Suprapubic skin (tissue), 4 donors: Measurements from ENCODE around the gene EXTL1. TPM values are rescaled to one million over a fixed set of nuclear protein-coding genes. Genes with fewer than 3 reads are reported as not detected.
"Not testable (repeated sequence)": the region's sequence is repeated elsewhere in the genome, so short reads cannot be mapped to it uniquely, and the experiment has no call there.

Experiments used
- DNase-seq, 2 donors: peaks; one replicate each; pipeline ENCODE4 v3.0.0-alpha.2; 2019; ENCODE audit warnings: low spot score in 2 of 2
- H3K27ac ChIP-seq: fragments of 200-600 bp; sonication (generic); one replicate; pipeline ENCODE4 v1.5.1; 2019
- H3K27me3 ChIP-seq: fragments of 200-600 bp; sonication (generic); one replicate; pipeline ENCODE4 v1.5.1; 2019
- H3K36me3 ChIP-seq: fragments of 200-600 bp; sonication (generic); one replicate; pipeline ENCODE4 v1.5.1; 2019
- H3K4me1 ChIP-seq: fragments of 200-600 bp; sonication (generic); one replicate; pipeline ENCODE4 v1.5.1; 2019
- H3K4me3 ChIP-seq: fragments of 200-600 bp; sonication (generic); one replicate; pipeline ENCODE4 v1.5.1; 2019; ENCODE audit warnings: mild to moderate bottlenecking
- H3K9me3 ChIP-seq: fragments of 200-600 bp; sonication (generic); one replicate; pipeline ENCODE4 v1.5.1; 2019
- CTCF ChIP-seq, 2 donors: fragments of 200-600 bp in 1 of 2; fragments of 450-650 bp in 1 of 2; sonication (generic) in 1 of 2; IDR thresholded peaks; one replicate each; pipeline ENCODE4 v1.5.1; 2016 to 2019; ENCODE audit warnings: antibody characterized with exemption in 2 of 2, mild to moderate bottlenecking in 1 of 2, moderate library complexity in 1 of 2
- EP300 ChIP-seq: sonication (generic); formaldehyde crosslinking; IDR thresholded peaks from one replicate; pipeline ENCODE4 v1.6.1; 2017; ENCODE audit warnings: antibody characterized with exemption
- POLR2A ChIP-seq, 2 donors: fragments of 450-650 bp; IDR thresholded peaks; one replicate each; pipeline ENCODE4 v1.6.1; 2017; ENCODE audit warnings: antibody characterized with exemption in 2 of 2, mild to moderate bottlenecking in 2 of 2, moderate library complexity in 2 of 2
- POLR2AphosphoS5 ChIP-seq, 3 donors: sonication (generic); formaldehyde crosslinking; IDR thresholded peaks; one replicate each; pipeline ENCODE4 v1.6.1; 2017; ENCODE audit warnings: antibody characterized with exemption in 3 of 3
- whole genome bisulfite sequencing: methylation state at CpG from one replicate; pipeline ENCODE4 v1.1.5; 2018; 5-methylcytosine and 5-hydroxymethylcytosine counted together
- total RNA-seq, 4 donors: library from RNA; depleted of rRNA; stranded (reverse); fragments of >200 nt; gene quantifications; one replicate each; pipeline ENCODE4 v1.1.0, GENCODE V29; 2016

Gene EXTL1
- total RNA-seq, 4 donors from 2014 or later, result 1.6 to 9.5 (median 4.2) TPM

- H3K4me3 ChIP-seq, result no peak overlapping the region
- no peak overlapping the region for H3K27ac ChIP-seq
- H3K36me3 ChIP-seq, result peaks cover 77% of the 10 kb centered on the region
- TF ChIP-seq POLR2AphosphoS5 (IDR thresholded peaks at IDR 0.05), result no peak
- TF ChIP-seq EP300, result no peak
- no peak for TF ChIP-seq POLR2A (IDR thresholded peaks at IDR 0.05)
- no peak for TF ChIP-seq CTCF (IDR thresholded peaks at IDR 0.05)
- no peaks in the 10 kb centered on the region for H3K4me1 ChIP-seq
- DNase-seq, result no peak
- 81% methylated on average over 7 of the region's 7 CpGs for WGBS
- no peaks in the 10 kb centered on the region for H3K27me3 ChIP-seq
- H3K9me3 ChIP-seq, result no peaks in the 10 kb centered on the region
Measured at GRCh38 chr1:25979210-25979609, 42.4 kb upstream of the EXTL1 start.

DNA sequence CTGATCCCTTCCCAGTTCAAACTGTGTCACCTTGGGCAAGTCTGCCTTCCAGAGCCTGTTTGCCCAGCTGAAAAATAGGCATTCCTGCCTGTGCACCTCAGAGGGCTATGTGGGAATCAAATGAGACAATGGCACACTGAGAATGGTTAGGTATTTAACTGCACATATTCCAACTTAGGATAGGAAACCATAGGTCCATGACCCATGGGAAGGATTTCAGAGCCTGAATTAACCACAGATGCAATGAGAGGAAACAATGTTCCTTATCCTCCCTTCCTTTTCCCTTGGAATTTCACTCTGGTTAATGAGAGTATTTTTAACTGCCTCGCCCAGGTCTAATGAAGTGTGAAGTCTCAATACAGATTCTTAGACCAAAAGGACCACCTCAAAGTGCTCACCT, 36.4 kb upstream of the EXTL1 start:
- H3K27me3 ChIP-seq, result no peaks in the 10 kb centered on the region
- H3K4me1 ChIP-seq, result no peaks in the 10 kb centered on the region
- no peaks in the 10 kb centered on the region for H3K9me3 ChIP-seq
- whole genome bisulfite sequencing, result 89% methylated on average over 1 of the region's 1 CpG
- TF ChIP-seq POLR2AphosphoS5 (IDR thresholded peaks at IDR 0.05) (no peak), EP300 (no peak), POLR2A (IDR thresholded peaks at IDR 0.05) (no peak), CTCF (IDR thresholded peaks at IDR 0.05) (no peak)
- no peak overlapping the region for H3K4me3 ChIP-seq
- peaks cover 59% of the 10 kb centered on the region for H3K36me3 ChIP-seq
- no peak overlapping the region for H3K27ac ChIP-seq
- DNase-seq, result no peak

DNA sequence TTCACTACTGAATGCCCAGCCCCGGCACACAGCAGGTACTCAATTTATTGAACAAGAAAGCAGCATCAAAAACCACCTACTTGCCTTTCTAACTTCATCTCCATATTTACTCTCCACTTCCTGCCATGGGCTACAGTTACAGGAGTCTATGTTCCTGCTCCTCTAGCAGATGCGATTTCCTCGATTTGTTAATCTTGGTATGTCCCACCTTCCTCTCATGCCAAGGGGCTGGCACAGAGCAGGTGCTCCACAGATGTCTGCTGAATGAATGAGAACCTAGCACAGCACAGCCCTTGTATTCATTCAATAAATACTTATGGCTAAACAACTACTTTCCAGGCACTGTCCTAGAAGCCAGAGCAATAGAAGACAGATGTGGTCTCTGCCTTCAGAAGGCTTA, 35.9 kb upstream of the EXTL1 start:
- no peak for TF ChIP-seq POLR2AphosphoS5 (IDR thresholded peaks at IDR 0.05)
- TF ChIP-seq CTCF (IDR thresholded peaks at IDR 0.05), result no peak
- no peak for TF ChIP-seq POLR2A (IDR thresholded peaks at IDR 0.05)
- no peak for TF ChIP-seq EP300
- Histone ChIP-seq H3K4me1 (no peaks in the 10 kb centered on the region), H3K36me3 (peaks cover 59% of the 10 kb centered on the region), H3K9me3 (no peaks in the 10 kb centered on the region), H3K27me3 (no peaks in the 10 kb centered on the region), H3K27ac (no peak overlapping the region), H3K4me3 (no peak overlapping the region)
- DNase-seq, result no peak
- WGBS, result 98% methylated on average over 3 of the region's 3 CpGs

DNA sequence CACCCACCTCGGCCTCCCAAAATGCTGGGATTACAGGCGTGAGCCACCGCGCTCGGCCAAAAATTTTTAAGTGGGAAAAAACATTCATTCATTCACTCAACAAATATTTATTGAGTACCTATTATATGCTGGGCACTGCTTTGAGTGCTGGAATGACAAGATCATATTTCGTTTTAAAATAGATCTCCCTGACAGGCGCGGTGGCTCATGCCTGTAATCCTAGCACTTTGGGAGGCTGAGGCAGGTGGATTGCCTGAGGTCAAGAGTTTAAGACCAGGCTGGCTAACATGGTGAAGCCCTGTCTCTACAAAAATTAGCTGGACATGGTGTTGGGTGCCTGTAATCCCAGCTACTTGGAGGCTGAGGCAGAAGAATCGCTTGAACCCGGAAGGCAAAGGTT, 34.8 kb upstream of the EXTL1 start:
- not testable (repeated sequence) for H3K9me3 ChIP-seq, H3K27ac ChIP-seq, H3K27me3 ChIP-seq, DNase-seq, H3K4me1 ChIP-seq, H3K4me3 ChIP-seq
- WGBS, result 97% methylated on average over 10 of the region's 10 CpGs
- peaks cover 48% of the 10 kb centered on the region for H3K36me3 ChIP-seq

- TF ChIP-seq EP300 (no peak), CTCF (IDR thresholded peaks at IDR 0.05) (no peak), POLR2A (IDR thresholded peaks at IDR 0.05) (no peak), POLR2AphosphoS5 (IDR thresholded peaks at IDR 0.05) (no peak)
- 89% methylated on average over 2 of the region's 2 CpGs for WGBS
- H3K4me1 ChIP-seq, result no peaks in the 10 kb centered on the region
- peaks cover 36% of the 10 kb centered on the region for H3K36me3 ChIP-seq
- no peaks in the 10 kb centered on the region for H3K9me3 ChIP-seq
- no peak overlapping the region for H3K4me3 ChIP-seq
- no peaks in the 10 kb centered on the region for H3K27me3 ChIP-seq
- DNase-seq, result no peak
- H3K27ac ChIP-seq, result no peak overlapping the region
Measured at GRCh38 chr1:25987951-25988350, 33.6 kb upstream of the EXTL1 start.

DNA sequence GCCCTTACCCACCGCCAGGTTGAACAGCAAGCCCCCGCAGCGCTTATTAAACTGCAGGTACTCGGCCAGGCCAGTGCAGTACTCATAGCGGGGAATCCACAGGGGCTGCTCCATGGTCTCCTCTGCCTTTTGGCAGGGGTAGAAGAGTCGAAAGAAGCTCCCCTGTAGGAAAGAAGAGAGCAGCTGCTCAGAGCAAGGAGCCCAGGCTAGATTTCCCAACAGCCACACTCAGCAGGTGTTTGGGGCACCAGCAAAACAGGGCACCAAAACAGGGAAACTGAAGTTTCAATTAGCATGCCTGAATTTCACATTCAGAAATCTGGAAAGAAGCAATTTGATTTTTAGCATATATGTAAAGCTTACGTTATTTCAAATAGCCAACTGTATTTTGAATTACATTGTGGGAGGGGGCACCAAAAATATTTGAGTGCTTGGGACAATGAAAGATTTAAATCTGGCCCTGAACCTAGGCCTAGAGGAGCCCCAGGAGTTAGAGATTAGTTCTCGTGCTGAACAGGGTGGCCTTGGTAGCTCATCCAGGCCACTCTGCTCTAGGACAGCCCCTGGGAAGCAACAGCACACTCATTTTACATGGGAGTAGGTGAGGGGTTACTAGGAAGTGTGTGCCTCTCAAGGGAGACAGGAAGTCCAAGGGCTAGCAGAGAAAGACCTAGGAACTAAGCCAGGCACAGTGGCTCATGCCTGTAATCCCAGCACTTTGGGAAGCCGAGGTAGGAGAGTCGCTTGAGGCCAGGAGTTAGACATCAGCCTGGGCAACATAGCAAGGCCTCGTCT, 31.9 kb upstream of the EXTL1 start:
- no peak overlapping the region for H3K4me3 ChIP-seq
- WGBS, result 91% methylated on average over 11 of the region's 11 CpGs

More for the DNA sequence above, 31.9 kb upstream of the EXTL1 start:
- TF ChIP-seq POLR2AphosphoS5 (IDR thresholded peaks at IDR 0.05) (no peak), POLR2A (IDR thresholded peaks at IDR 0.05) (no peak), EP300 (no peak), CTCF (IDR thresholded peaks at IDR 0.05) (no peak)
- Histone ChIP-seq H3K27ac (no peak overlapping the region), H3K4me1 (no peaks in the 10 kb centered on the region), H3K36me3 (peaks cover 23% of the 10 kb centered on the region), H3K27me3 (no peaks in the 10 kb centered on the region), H3K9me3 (no peaks in the 10 kb centered on the region)
- no peak for DNase-seq
